NOMO-1 treated with dmso at 0.1 percent for 144 hours (cell line): ENCODE results near the gene HOXA3.

Source experiments
- DNase-seq: peaks from one replicate; lab custom pipeline; 2025; ENCODE audit not compliant: unreplicated experiment; lab: John Stamatoyannopoulos, UW

HOXA3 gene

DNA sequence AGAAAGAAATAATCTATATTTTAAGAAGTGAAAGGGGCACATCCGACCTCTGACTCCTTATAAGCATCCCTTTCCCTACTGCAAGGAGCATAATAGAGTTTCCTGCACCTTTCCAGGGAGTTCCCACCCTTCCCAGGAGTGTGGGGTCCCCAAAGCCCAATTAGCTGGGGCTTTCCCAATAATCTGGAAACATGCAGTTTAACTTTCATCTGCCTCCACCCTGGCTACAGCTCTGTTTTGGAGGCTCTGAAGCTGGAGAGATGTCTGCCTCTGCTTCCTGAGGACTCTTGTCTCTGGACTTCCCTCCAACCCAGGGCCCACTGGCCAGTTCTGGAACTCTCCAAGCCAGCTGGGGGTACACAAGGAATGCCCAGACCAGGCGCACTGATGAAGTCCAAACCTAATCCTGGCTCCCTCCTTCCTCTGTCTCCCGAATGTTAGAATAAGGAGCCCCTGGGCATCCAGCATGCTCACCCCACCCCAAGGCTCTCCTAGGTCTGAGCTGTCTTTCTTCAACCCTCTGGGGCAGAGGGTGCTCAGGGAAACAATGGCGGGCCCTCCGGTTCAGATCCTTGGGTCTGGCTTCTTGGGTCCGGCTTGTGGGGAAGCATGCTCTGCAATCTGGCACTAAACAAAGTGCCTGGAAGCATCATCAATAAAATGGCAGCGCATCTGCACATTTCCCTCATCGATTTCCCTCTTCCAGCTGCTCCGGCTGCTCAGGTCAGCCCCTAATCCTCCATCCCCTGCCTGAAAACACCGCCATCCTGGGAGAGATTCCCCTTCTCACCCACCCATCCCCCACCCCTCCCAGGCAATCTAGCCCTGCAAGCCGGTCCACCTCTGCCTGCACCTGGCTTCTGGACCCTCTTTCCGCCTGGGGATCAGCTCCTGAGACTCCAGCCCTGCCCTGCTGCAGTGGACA is 35.2 kb downstream of the HOXA3 start:
- no peak for DNase-seq

DNA sequence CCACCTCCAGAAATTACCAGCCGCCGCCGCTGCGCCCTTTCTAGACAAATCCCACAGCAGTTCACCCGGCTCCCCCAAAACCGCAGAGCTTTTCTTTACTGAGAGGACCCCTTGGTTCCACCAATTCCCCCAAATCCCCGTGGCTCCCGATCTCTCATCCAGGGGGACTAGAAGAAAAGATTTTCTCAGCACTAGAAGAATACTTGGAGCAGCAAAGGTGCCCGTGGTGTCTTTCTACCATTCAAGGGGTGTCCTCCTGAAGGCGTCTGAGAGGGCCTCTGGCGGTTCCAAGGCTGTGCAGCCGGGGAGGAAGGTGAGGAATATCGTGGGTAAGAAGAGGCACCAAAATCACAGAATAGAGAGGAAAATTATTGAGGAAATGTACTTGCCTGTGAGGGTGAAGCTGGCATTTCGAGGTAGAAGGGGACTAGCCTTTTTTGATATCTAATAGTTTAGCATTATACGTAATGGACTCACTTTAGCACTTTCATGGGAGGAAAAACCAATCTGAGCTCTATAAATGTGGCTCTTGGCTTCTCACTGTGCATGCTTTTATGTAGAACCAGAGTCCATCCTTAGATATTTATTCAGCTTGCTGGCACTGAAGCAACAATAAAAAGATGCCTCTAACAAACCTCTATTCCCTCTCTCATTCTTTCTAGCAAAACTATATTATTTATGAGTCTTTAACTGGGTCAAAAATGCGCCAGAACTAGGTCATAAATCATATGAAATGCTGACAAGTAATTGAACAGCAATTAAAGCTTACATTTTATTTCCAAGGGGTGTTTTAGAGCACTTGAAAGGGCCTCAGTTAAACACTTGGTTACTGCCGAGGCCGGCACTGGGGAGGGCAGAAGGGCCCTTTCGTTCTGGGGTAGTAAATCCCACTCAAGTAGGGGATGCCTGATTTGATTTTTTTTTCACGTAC is 36.1 kb downstream of the HOXA3 start:
- no peak for DNase-seq

DNA sequence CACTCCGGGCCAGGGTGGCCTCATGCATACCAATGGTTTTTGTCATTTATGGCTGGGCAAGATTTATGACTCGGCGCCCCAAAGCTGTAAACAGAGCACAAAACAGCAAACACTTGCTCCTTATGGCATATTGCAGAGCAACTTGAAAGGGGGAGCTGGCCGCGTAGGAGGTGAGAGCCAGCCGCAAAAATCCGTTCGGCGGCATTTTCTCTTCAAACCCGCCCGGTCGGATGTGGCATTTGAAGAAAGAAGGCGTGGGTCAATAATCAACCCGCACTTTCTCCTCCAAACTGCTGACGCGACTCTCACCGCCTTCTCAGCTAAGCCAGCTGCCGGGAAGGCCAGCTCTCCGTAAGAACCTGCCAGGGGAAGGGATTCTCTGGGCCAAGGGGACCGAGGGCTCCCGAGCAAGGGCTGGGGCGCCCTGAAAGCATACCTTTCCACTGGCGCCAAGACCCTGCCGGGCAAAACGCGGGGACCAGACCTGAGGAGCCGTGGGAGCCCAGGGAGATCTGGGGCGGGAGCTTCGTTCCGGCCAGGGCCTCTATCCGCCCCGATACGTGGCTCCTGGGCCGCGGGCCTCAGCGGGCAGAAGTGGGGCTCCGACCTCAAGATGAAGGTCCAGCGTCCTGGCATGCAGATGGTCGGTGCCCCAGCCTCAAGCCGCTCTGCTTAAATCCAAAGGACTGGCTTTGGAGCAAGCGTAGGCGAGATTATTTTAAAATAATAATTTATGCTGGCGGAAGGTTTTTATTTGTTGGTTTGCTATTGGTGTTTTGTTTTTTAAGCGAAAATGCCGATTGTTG is 37.0 kb downstream of the HOXA3 start:
- no peak for DNase-seq

DNA sequence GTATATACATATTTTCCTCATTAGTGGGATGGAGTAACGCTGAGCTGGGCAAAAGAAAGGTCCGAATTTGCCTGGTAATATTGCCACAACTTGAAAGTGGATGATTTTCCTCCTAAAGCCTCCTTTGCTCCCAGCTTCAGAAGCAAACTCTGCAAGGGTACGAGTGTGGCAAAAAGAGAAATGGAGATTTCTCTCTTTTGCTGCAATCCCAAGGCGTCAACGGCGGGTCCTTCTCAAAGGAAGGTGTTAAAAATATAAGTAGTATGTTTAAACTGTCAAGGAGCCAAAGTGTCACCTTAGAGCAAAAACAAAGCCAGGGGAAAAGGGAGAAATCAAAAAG is 37.5 kb downstream of the HOXA3 start:
- no peak for DNase-seq

DNA sequence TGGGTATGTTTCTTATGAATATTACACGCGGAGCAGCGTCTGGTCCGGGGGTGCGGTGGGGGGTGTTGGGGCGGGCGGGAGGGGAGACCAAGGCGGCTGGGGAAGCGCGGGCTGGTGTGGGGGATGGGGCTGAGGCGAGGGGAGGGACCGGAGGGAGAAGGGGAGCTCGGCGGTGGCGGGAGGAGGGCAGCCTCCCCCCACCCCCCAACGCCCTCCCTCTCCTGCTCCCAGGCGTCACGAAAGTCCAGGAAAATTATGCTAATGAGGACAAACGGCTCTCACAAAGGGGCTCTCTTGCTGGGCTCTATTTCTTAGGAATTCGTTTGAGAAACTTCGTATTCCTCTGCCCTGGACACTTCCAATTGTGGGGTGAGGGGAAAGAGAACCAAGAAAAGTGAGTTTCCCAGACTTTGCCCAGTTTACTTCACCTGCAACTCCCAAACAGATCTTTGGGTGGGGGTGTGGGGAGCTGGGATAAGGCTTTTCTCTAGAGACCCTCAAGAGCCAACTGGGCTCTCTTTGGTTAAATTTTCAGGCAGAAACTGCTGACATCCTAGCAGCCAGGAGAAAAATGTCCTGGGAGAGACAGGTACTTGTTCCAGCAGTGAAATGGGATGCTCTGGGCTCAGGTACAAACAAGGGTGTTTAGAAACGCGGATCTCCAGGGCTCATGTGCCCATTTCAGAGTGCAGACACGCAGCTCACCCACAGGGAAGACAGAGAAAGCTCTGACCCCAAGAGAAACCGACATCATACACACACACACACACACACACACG is 38.2 kb downstream of the HOXA3 start:
- no peak for DNase-seq

DNA sequence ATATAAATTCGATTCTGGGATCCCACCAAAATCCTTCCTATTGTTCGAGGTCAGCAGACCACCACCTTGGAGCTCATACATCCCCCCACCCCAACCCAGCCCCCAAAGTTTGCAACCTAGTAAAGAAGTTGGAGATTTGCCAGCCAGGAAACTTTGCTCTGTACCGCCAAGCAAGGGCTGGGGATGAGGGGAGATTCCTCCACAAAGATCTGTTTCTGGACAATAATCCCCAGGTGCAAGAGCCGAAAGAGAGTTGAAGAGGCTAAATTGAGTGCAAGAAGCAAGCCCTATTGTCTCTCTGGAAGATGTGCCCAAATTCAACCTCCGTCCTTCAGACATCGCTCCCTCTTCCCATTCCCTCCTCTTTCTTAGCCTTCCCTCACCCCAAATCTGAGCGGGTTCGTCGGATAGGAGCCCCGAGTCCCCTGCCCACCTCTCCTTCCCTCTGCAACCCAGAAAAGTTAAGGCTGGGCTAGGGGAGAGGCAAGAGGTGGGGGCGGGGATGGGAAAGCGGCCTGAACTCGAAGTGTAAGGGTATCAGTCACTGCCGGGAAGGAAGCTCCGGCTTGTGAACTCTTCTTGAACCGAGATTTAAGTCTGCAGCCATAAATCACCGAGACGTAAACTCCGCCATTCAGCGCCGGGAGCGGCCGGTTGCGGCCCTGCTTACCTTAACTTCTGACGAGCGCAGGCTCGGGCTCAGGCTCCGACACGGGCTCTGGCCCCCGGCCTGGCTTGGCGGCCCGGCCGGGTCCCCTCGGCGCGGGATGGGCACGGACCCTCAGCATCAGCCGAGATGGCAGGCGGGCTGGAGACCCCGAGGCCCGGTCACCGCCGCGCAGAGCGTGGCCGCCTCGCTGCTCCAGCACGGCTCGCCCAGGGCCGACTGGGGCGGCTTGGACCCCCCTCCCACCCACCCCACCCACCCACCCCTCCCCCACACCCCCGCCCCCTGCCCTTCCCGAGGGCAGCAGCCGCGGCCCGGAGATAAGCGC is 39.1 kb downstream of the HOXA3 start:
- DNase-seq = no peak

DNA sequence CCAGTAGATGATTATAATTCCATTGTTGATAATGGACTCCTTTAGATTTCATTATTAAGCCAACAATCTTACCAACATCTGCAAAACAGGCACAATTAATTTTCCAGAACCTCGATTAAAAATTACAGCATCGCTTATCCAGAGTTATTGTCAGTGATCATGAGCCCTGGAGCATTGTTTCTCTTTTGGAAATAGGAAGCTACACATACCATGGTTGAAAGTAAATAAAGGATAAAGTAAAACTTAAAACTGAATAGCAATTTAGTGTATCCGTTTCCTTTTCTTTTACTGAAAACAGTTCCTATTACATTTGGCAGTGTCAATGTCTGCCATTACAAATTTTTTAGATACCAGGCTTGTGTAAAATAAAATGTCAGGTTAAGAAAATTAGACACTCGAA is 40.0 kb downstream of the HOXA3 start:
- no peak for DNase-seq

DNA sequence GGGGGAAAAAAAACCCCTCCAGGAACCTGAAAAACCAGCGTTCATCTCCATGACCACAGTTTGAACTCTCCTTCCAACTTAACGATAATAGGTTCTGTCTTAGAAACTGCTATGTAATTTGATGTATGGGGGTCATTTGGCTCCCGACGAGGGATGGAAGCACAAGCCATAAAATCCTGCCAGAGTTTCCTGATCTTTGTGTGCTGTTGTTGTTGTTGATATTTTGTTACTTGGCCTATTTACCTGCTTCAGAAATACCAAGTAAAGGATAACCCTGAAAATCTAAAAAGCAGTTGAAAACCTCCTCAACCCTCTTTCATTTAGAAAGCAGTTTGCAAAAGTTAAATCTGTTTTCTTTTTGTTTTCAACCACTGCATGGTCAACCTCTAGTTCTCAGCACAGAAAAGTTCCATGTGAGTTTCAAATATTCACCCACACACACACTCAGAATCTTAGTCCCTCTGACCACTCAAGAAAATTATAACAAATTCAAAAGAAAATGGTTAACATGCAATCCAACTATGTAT is 40.6 kb downstream of the HOXA3 start:
- no peak for DNase-seq

DNA sequence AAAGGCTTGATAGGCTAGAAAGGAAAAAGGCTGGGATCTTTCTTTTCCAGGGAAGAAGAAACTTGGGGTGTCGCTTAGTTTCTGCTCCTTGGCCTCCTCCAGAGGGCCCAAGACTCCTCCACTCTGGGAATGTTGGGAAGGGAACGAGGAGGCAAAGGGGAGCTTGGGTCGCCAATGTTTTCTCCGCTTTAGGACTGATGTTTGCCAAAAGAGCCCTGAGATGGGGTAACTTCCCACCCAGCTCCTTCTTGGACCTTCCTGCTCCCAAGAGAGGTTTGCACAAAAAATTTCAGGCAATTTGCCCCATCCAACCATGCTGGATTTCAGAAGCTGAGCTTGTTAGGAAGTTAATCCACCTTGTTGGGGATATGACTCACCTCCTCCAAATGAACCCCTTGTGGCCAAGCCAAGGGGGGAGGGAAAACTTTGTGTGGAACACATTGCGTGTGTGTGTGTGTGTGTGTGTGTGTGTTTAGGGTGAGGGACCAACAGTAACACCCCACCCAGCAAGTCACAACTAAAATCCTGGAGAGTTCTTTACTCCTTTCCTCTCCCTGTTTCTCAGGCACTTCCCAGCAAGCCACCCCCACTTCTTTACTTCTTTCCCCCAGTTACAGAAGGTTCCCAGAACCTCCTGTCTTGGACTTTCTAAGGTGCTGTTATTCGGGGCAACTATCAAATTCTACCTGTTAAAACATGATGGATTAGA is 41.2 kb downstream of the HOXA3 start:
- DNase-seq = no peak

DNA sequence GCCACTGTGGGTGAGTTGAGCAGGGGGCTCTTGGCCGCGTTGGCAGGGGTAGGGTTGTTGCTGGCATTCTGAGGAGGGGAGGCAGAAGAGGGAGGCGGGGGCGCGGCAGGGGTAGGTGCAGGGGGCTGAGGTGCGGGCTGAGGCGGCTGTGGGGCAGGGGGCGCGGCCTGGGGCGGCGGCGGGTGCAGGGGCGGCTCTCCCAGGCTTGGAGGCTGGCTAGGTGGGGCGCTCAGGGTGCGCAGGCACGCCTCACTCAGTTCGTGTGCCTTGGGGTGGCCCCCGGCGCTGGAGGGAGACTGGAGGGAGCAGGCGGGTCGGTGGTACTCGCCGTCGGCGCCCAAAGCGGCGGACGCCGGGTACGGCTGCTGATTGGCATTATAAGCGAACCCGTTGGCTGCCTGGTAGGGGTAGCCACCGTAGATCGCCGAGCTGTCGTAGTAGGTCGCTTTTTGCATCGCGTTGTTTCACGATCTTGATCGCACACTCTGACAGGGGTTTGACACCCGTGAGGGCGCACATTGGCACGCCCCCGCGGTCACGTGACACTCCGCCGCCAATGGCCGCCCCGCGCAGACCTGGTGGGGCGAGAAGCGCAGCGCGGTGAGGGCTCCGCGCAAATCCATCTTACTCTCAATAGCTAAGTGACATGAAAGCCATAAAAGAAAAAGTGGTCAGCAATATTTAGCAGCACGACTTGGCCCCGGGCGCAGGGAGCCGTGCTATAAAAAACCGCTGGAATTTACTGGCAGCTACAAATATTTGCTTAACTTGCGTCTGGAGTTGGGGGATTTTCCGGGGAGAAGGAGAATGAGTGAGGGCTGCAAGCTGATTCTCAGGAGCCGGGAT is 42.0 kb downstream of the HOXA3 start:
- DNase-seq = no peak

DNA sequence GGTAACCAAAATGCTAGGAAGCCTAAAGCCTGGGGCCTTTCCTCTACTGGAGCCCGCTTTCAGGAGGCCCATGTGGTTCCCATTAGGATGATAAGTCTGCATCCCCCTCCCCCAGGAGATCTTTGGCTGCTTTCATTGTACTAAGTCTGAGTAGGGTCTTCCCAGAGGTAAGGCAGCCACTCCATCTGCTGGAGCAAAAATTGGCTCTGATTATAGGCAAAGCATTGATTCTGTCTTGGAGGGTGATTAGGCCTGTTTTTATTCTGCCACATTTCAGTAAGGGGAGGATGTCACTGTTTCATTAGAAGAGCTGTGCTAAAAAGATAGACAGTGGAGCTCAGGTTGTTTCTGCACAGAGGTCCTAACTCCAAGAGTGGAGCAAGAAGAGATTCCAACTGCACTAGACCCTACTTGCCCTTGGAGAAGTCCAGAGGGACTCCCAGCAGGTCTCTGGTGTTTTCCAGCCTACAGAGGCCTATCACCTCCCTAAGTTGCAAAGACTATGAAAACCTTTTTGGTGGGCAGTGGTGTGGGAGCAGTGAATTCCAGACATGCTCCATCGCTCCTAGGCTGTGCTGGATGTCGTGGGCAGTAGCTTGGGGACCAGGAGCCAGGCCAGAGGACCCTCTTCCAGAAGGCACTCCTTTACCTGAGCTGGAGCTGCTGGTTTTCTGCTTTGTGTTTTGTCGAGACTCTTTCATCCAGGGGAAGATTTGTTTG is 42.8 kb downstream of the HOXA3 start:
- DNase-seq = no peak

DNA sequence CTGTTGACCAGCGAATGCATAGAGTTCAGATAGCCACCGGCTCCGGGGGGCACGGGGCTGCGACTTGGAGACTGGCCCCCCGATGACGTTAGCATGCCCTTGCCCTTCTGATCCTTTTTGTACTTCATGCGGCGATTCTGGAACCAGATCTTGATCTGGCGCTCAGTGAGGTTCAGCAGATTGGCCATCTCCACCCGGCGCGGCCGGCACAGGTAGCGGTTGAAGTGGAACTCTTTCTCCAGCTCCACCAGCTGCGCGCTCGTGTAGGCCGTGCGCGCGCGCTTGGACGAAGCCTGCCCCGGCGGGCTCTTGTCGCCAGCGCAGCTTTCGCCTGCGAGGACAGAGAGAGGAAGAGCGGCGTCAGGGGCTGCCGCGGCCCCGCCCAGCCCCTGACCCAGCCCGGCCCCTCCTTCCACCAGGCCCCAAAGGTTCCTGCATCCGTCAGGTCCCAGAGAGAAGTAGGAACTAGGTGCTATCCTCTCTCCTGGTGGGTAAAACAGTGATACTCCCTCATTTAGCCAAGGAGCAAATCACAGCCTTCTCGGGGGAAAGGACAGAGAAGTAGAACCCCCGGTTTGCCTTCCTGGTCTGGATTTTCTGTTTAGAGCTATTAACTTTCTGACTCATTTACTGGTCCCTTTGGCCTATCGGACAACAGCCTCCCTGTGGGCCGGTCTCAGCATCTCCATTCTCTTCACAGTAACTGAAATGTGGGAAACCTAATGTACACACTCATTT is 43.8 kb downstream of the HOXA3 start:
- no peak for DNase-seq

DNA sequence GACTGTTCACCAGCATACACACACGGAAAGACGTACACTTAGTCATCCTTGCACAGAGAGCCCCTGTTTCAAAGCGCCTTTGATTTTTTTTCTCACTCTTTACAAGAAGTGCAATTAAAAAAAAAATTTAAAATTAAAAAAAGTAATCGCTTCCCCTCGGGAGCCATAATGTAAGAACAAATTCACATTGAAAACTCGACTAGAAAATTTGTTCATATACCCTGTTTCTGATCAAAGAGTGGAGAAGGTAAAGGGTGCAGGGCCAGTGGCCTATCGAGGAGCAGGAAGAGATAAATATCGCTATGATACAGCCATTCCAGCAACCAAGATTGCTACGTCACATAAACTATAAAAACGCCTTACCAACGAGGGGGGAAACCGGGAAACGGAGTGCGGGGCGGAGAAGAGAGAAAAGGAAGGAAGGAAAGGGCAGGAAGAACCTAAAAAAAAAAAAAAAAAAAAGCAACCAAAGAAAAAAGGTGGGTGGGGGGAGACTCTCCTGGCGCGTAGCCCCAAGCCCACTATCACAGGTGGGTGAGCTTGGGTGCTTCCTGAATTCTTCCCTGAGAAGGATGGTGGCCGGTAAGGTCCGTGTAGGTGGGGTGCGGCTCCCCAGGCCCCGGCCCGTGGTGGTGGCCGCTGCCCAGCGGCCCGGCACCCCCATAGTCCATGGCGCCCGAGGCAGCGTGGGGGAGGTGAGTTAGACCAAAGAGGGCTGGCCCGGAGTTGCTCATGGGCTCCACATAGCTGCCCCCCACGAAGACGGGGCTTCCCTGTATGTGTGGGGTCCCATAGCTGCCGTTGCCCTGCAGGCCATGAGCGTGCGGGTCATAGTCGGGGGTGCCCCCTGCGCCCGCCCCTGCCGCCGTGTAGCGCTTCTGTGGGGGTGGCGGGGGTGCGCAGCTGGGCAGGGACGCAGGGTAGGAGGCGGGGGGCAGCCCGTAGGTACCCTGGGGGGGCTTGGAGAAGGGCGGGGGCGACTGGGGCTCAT is 44.7 kb downstream of the HOXA3 start:
- DNase-seq = no peak

DNA sequence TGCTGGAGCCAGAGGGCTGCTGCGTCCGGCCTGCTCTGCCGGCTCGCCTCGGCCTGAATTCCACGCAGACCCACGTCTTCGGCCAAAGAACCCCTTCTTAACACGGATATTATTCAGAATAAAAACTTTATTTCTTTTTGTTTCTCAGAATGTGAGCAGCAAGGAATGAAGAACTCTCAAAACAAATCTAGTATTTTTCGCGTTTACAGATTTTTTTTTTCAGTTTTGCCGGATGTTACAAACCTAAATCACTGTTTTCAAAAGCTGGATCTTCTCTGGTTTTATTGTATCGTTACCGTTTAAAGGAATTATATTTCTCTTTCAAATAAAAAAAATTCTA is 45.5 kb downstream of the HOXA3 start:
- no peak for DNase-seq
